ENCODE results near the gene CNTFR.

CNTFR gene

DNA sequence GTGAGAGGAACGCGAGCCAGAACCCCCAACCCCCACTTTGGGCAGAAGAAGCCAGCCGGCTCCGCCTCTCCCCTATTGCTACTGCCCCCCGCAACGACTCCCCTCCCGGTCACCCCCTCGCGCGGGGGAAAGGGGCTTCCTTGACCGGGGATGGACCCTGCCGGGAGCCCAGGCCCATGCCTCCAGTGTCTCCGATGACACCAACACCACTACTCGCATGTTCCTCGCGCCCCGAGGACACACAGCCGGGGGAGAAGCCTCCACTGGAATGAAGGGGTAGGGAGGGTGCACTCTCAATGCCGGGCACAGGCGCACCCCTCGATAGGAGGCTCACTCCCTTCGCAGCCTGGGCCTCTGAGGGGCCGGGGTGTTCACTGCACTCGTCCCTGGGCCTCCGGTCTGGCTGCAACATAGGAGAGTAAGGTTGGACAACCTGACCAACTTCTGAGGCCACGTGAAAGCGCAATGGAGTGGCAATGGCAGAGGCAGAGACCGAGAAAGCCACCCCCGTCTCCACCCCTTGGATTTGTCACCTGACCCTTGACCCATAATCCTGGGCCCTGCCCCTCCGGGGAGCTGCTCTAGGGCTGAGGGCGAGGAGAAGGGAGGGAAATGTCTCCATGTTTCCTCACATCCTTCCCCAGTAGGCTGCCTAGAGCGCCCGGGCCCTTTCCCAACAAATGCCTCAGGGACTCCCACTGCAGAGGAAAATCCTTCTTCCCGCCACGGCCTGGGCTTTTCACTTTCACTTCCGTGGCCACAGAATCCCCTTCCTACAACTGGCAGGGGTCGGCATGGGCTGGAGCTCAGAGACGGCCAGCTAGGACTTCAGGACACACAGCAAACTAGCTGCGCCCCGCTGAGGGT lies 1.1 kb upstream of the CNTFR start:
- peak; percentile 52 for DNase-seq

DNA sequence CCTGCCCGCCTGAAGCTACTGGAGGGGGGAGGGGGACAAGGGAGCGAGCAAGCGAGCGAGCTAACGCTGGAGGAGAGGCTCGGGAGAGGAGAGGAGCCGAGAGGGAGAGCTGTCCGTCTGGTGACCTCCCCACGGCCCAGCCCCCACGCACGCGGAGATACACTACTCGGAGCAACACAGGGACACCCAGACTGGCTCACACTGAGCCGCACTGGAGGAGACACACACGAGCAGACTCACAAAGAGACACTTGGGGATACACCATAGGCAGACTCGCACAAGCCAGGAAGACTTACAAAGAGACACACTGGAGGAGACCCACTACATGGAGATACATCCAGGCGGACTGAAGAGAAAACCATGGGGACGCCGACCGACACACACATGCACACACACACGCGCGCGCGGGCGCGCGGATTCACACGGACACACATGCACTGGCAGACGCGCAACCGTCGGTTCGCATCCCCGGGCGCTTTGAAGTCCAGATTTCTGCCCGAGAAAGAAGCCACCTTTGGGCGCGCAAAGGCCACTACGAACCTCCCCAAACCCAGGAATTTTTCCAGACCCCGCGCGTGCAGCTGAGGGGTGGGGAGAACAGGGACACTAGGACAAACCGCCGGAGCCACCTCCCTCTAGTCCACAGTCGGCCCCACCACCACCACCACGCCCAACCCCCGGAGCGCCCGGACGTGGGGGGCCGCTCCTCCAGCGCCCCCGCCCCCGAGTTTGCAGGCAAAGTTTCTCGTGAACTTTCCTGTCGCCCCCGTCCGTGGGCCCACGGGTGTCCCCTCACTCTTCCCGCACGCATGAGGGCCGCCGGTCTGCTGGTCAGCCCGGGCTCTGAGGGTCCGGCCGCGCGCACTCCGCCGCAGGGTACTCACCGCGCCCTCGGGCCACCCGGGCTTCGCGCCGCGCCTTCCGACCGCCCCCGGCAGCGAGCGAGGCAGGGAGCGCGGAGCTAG lies 571 bp downstream of the CNTFR start:
- DNase-seq = peak; percentile 33

DNA sequence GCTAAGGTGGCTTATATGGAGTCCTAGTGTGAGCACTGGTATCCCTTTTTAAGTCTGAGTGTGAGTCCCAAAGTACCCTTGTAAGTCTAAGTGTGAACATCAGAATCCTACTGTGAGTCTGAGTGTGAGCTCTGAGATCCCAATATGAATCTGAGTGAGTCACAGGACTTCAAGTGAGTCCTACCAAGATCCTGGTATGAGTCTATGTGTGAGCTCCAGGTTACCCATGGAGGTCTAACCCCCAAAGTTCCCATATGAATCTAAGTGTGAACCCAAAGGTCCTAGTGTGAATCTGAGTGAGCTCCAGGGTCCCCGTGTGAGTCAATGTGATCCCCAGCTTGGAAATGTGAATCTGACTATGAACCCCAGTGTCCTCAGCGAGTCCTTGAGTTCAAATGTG lies 2.3 kb downstream of the CNTFR start:
- no peak for DNase-seq

DNA sequence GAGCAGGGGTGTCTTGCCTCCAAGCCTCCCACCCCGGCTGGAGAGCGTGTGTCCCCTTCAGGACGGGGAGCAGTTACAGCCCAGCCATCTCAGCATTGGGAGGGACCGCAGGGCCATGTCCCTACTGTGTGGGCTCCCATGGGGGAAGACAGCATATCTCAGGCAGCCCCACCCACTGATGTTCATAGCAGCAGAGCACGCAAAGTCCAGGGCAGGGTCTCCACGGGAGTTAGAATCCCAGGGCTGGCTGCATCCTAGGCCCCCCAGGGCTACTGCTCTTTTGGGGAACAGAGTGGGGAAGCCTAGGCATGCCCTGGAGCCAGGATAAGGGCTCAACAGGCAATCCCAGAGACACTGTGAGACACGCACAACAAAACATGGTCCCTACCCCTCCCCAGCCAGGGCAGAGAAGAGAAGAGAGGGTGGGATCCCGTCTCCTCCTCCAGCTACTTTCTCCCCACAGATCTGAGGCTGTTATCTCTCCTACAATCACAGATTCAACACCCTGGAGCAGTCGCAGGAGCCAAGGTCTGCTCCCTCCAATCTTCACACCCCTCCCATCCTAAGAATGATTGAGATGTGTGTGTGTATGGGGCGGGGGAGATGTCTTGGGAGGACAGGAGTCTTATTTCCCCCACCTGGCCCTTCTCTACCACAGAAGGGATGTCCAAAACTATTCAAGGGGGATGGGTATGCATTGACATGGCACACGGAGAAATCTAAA lies 3.4 kb downstream of the CNTFR start:
- DNase-seq = no peak

DNA sequence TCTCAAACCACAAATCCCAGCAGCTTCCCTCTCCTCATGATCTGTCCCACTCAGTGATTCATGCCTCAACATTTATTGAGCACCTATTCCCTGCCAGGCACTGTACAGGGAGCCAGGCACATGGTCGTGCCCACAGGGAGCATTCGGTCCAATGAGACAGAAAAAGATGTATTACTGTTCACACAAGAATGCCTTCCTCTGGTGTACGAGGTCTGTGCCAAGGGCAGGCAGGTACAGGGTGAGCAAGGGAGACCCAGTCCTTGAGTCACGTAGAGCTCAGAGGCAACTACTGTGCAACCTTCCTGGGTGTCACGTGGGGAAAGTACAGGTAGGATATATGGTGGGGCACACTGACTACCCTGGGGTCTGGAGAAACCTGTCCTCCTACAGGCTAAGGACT lies 4.6 kb downstream of the CNTFR start:
- no peak for DNase-seq

DNA sequence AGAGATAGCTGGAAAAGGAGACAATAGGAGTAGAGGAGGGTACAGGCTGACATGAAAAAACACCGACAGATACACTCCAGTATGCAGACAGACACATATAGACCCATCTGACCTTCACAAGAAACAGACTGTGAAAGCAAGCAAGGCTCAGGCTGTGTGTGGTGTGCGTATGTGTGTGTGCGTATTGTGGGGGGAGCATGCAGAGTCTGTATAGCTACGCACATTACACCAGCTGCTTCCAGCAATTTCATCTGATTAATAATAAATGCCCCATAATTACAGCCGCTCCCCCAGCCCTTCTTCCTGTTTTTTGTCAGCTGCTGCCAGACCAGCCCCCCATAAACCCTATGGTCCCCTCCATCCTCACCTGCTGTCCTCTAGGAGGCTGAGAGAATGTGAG lies 6.7 kb downstream of the CNTFR start:
- DNase-seq = no peak

DNA sequence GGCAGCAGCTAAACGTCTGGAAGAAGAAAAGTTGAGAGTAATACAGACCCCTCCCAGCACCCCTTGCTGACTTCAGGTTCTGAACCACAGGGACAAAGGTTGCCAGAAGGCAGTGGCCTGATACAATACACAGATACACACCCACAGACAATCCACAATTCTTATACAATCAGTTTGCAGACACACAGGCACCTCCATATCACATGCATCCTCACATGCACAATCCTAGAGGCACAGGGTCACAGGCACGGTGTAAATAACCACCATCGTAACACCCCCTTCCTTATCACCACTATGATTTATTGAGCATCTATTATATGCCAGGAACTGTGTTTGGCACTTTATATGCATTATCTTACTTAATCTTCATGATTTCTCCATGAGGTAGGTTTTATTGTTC lies 8.2 kb downstream of the CNTFR start:
- no peak for DNase-seq

DNA sequence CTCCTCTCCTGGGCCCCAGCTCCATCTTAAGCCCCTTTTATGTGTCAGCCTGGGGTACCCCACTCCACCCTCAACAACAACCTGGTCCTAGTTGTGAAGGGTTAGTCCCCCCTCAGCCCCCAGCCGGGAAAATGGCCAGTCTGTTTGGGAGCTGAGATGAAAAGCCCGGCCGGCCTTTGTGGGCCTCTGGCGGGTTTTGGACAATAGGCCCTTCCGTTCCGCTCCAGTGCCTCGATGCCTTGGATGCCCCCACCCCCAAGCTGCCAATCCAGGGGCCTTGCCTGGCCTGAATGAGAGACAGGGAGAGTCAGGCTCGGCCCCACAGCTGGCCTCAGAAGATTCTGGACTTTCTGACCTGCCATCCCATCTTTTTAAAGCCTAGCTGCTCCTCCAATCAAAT lies 9.2 kb downstream of the CNTFR start:
- DNase-seq = no peak

DNA sequence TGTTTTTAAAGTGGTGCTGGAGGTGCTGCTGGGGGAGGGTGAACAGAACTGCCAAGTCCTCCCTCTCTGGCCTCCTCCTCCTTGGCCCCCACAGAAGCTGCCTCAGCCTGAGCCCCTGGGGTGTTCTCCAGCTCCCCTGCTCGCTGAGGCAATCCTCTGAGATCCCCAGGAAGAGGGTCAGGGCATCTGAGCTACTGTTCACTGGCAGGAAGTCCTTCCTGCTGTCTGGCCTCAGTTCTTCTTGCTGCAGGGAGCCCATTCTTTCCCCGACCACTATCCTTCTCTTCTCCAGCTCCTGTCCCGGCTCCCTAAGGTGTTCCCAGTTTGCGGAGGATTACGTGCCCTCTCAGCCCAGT lies 9.7 kb downstream of the CNTFR start:
- no peak for DNase-seq

DNA sequence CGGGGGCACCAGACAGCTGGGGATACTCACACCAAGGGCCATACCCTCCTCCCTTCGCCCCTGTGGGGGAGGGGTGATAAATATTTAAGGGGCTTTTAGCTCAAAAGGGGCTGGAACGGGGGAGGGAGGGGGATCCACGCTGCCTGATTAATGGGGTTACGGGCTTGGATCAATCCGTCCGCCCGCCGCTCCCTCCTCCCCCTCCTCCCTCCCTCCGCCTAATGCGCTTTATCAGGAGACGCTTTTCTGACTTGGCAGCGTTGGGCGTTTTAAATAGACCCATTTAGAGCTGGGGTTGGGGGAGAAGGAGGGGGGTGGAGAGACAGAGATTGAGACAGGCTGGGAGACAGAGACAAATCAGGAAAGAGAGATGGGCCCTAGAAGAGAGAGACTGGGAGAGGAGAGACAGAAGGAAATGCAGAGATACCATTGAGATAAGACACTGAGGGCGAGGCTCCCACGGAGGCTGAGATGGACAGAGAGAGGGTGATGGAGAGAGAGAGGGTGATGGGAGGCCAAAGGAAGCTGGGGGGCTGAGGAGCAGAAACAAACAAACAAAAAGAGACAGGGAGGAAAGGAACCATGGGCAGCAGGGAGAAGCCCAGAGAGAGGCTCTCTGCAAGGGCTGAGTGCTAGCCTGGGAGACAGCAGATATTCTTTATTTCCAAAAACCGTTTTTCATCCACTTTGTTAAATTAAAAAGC lies 10.3 kb downstream of the CNTFR start:
- DNase-seq = no peak

DNA sequence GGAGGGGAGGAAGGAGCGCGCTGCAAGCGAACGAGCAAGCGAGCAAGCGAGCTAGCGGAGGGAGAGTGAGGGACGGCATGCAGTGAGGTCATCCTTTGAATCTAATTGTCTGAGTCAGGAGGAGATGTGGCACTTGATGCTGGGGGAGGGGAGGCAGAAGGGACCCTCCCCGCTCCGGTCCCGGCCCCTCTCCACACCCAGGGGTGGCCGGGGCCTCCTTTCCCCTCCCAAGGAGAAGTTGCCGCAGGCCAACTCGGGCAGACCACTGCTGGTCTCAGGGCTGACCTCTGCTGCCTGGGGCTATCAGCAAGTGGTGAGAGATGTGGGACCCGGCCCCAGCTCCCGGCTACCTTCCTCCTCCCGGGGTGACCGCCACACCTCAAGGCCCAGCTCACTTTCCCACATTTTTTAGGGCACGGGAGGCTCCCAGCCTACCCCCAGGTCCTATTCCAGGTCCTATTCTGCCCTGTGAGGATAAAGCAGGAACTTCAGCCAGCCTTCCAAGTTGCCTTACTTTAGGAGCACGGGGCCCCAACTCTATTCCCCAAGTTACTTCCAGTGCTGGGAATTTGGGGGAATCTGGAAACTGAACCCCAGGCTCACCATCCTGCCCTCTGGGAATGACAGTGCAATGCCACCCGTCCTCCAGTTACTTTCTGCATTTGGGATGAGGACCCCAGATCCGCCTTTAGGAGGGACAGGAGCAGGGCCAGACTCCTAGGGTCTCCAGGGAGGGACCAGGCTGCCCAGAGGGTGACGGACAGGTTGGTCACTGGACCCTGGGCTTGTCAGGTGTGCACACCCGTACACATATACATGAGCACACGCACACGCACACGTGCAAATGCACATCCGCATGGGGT lies 11.1 kb downstream of the CNTFR start:
- DNase-seq = peak; percentile 58

DNA sequence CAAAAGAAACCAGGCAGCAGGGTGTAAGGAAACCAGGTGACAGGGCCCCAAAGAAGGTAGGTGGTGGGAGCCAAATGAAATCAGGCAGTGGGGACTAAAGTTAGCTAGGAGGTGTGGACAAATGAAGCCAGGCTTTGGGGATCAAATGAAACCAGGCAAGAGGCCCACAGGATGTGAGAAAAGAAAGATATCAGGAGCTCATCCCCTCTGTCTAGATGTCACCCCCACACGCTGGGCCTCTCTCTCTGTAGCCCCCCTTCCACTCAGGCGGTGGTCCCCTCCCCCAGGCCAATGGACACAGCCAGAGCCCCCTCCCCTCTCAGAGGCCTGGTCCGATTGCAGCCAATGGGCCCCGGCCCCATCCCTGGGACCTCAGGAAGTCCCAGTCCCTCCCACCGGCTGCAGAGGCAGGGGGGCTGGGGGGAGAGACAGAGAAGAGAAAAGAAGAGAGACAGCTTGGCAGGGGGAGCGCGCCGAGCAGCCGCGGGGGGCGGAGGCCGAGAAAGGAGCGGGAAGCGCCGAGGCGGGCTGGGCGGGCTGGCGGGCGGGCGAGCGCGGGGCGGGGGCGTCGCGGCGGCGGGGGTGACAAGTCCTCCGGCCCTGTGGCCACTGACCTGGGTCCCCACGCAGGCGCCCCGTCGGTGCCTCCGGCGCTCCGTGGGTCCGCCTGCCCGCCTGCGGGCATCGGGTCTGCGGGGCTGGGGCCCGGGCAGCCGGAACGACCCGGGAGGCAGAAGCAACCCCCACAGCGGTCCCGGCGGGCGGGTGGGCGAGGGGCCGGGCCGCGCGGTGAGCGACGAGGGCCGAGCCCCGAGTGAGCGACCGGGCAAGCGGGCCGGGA lies 11.9 kb downstream of the CNTFR start:
- DNase-seq = peak; percentile 18

DNA sequence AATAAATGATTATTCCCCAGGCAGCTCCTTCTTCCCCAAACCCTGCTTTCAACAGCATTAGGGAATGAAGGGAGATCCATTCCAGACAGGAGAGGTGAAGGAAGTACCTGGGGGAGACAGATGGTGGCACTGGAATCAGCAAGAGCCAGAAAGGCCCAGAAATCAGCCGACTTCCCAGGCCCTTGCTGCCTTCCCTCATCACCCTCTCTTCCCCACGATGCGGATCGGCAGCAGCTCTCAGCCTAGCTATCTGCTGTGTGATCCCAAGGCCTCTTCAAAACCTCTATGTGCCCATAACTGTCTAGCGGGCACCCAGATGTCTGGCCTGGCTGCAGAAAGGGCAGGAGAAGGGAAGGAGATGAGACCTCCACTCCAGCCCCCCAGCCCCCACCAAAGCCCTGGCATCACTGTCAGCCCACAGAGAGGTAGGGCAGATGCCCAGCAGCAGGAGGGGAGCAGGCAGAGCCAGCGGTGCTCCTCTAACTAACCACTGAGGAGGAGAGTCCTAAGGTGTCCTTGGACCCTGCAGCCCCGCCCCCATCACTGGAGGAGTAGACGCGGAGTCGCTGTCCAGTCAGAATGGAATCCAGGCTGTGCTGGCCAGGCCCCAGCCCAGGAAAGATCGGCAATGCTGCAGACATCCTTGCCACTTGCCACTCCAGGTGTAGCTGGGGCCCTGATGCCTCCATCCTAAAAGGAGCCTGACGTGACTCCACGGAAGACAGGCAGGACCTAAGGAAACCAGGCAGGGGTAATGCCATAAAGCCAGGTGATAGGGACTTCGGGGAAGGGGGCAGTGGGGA lies 12.7 kb downstream of the CNTFR start:
- no peak for DNase-seq

DNA sequence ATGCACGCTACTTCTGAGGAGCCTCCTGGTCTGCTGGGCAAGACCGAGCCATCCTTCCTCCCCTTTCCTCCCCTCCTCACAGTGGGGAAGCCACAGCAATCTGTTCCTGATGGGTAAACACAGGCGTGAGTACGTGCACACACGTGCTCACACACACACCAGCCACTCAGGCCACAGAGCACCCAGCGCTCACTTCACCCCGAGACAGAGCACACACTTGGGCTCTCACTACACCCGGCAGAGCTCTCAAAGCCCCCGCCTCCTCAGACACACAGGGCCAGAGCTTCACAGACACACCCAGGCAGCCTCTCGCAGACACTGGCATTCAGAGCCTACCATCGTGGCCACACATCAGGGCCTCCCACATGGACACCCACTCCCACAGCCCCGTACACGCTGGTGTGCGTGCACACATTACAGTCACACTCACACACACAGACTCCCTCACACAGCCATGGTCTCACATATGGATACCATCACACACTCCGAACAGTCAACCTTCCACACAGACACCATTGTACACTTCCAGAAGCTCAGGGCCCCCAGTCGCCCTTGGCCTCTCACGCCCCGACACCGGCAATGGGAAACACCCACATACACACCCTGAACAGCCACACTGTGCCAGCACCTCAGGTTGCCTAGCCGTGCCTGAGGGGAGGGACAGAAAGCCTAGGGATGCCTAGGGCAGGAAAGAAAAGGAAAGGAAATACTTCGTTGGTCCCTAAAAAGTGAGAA lies 13.5 kb downstream of the CNTFR start:
- no peak for DNase-seq

DNA sequence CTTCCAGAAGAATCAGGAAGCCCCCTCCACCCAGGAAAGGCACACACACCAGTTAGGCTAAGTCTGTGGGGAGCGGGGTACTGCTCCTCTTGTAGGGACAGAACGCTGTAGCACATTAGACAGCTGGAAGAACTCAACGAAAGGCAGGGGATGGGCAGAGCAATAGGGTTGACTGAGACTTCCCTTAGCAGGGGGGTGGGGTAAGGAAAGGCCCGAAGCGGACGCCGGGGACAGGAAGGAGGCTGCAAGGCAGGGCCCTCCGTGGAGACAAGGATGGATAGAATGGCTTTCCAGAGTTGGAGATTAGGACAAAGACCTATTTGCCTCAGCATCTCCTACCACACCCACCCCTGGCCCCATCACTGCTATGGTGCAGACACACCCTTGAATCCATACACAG lies 14.3 kb downstream of the CNTFR start:
- DNase-seq = no peak

DNA sequence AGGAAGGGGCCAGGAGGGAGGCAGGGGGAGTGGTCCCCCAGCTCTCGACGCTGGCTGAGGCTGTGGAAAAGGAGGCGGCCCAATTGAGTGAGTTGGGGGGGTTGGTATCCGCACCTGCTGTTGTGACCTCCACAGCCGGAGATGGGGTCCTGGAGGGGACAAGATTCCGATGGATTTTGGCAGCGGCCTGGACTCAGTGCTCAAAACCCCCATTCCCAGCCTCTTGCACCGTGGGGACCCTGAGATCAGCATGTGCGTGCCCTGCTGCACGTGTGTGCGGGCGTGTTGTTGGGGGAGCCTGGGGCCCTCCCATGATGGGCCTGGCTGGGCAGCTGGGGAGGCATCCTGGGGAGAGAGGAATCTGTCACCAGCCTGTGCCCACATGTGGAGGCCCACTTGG lies 15.0 kb downstream of the CNTFR start:
- no peak for DNase-seq

DNA sequence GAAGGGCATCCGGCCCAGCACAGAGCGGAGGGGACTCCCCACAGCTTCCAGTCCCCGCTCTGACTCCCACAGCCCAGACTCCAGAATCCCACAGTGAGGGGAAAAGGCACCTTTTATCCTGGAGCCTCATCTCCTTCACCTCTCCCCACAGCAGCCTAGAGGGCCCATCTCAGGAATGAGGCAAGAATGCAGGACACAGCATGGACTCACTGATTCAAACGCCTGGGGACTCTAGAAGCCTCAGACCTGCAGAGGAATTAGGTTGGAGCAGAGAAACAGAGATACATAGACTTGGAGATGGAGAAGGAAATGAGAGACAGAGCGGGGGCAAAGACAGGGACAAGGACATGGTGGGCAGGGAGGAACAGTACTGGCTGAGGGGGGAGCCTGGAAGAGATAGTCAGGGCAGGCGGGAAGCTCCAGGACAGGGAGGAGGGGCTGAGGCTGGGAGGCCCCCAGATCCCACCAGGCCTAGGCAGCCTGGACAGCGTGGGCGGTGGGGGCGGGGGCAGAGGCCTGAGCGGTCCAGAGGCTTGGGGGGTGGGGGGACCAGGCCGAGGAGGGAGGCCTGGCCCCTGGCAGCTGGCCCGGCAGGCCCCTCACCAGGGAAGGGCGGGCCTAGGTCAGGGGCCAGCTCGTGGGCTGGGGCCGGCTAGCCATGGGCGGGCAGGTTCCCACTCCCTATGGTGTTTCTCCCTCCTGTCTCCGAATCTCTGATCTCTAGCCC lies 15.8 kb downstream of the CNTFR start:
- no peak for DNase-seq

DNA sequence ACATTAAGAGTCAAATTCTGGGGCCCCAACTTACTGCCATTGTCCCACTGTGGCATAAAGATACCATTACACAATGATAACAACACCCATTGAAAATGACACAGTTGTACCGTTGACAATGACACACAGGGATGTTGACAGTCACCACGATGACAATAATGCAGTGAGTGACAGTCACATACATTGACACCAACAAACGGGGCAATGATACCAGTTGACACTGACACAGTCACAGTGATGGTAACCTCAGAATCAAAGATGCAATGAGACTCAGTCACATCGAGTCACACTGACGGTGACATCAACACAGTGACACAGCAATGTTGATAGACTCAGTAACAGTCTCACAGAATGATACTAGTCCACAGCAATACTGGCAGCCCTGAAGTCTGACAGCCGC lies 16.9 kb downstream of the CNTFR start:
- no peak for DNase-seq
